HepG2 (cell line): ENCODE data around the gene ZNF223. TPM values are rescaled to one million over a fixed set of nuclear protein-coding genes. Genes with fewer than 3 reads are reported as not detected.

Source experiments
- BORCS8-MEF2B ChIP-seq: sonication (generic); formaldehyde crosslinking; IDR thresholded peaks from 2 replicates; pipeline ENCODE4 v1.8.0; 2022; ENCODE audit warnings: mild to moderate bottlenecking, missing genetic modification reagents
- CHD2 ChIP-seq: IDR thresholded peaks from 2 replicates; pipeline ENCODE4 v1.6.1; 2011; ENCODE audit warnings: low read depth, low read length, improper control_type of control experiment
- DNMT3B ChIP-seq: conservative IDR thresholded peaks from 2 replicates; pipeline ENCODE4 v1.6.1; 2016; ENCODE audit warnings: missing biosample characterization, control low read depth
- GATAD1 ChIP-seq: IDR thresholded peaks from 2 replicates; pipeline ENCODE4 v1.6.1; 2016; ENCODE audit warnings: missing genetic modification reagents, missing compliant biosample characterization
- MTA1 ChIP-seq: sonication (generic); formaldehyde crosslinking; IDR thresholded peaks from 2 replicates; pipeline ENCODE4 v1.4.0; 2020; ENCODE audit warnings: missing genetic modification reagents, mild to moderate bottlenecking, borderline replicate concordance
- MYNN ChIP-seq: sonication (generic); formaldehyde crosslinking; IDR thresholded peaks from 2 replicates; pipeline ENCODE4 v1.4.0; 2020; ENCODE audit warnings: mild to moderate bottlenecking, low read depth, missing genetic modification reagents
- NKX3-1 ChIP-seq: sonication (generic); formaldehyde crosslinking; IDR thresholded peaks from 2 replicates; pipeline ENCODE4 v1.5.0; 2020; ENCODE audit warnings: missing genetic modification reagents
- NR0B2 ChIP-seq: sonication (generic); formaldehyde crosslinking; IDR thresholded peaks from 2 replicates; pipeline ENCODE4 v1.4.0; 2020; ENCODE audit warnings: mild to moderate bottlenecking, missing genetic modification reagents
- NR2F2 ChIP-seq: IDR thresholded peaks from 2 replicates; pipeline ENCODE4 v1.6.1; 2012; ENCODE audit warnings: low read depth, inconsistent platforms, borderline replicate concordance
- NR2F6 ChIP-seq, 2 experiments: IDR thresholded peaks; 2 replicates each; pipeline ENCODE4 v1.6.1; 2016; ENCODE audit warnings: antibody characterized with exemption in 1 of 2, mild to moderate bottlenecking in 1 of 2
- PBX2 ChIP-seq: IDR thresholded peaks from 2 replicates; pipeline ENCODE4 v1.6.1; 2016; ENCODE audit warnings: control low read depth
- PCBP1 ChIP-seq: fragments of 200-400 bp; formaldehyde crosslinking; IDR thresholded peaks from 2 replicates; pipeline ENCODE4 v1.6.1; 2017; ENCODE audit warnings: mild to moderate bottlenecking, low read depth, low read length, borderline replicate concordance
- PCBP2 ChIP-seq: fragments of 200-400 bp; formaldehyde crosslinking; optimal IDR thresholded peaks from 2 replicates; pipeline ENCODE3; 2018; ENCODE audit warnings: low read length, low read depth; ENCODE audit not compliant: poor library complexity, severe bottlenecking
- ZBTB21 ChIP-seq: sonication (generic); formaldehyde crosslinking; IDR thresholded peaks from 2 replicates; pipeline ENCODE4 v1.4.0; 2020; ENCODE audit warnings: missing genetic modification reagents
- ZNF121 ChIP-seq: sonication (generic); formaldehyde crosslinking; IDR thresholded peaks from 2 replicates; pipeline ENCODE4 v1.5.0; 2020; ENCODE audit warnings: mild to moderate bottlenecking, missing genetic modification reagents
- ZNF207 ChIP-seq: fragments of 450-650 bp; IDR thresholded peaks from 2 replicates; pipeline ENCODE4 v1.6.1; 2016; ENCODE audit warnings: antibody characterized with exemption, borderline replicate concordance
- ZNF263 ChIP-seq: sonication (generic); formaldehyde crosslinking; IDR thresholded peaks from 2 replicates; pipeline ENCODE4 v1.4.0; 2020; ENCODE audit warnings: missing genetic modification reagents
- ZNF333 ChIP-seq: sonication (generic); formaldehyde crosslinking; IDR thresholded peaks from 2 replicates; pipeline ENCODE4 v1.4.0; 2020; ENCODE audit warnings: mild to moderate bottlenecking, missing genetic modification reagents, borderline replicate concordance
- ZNF33B ChIP-seq: sonication (generic); formaldehyde crosslinking; IDR thresholded peaks from 2 replicates; pipeline ENCODE4 v1.5.1; 2020; ENCODE audit warnings: mild to moderate bottlenecking, missing genetic modification reagents
- ZNF34 ChIP-seq: sonication (generic); formaldehyde crosslinking; IDR thresholded peaks from 2 replicates; pipeline ENCODE4 v1.4.0; 2020; ENCODE audit warnings: mild to moderate bottlenecking, missing genetic modification reagents, borderline replicate concordance
- ZNF501 ChIP-seq: sonication (generic); formaldehyde crosslinking; IDR thresholded peaks from 2 replicates; pipeline ENCODE4 v1.5.1; 2020; ENCODE audit warnings: mild to moderate bottlenecking, moderate library complexity, missing genetic modification reagents
- ZNF747 ChIP-seq: sonication (generic); formaldehyde crosslinking; IDR thresholded peaks from 2 replicates; pipeline ENCODE4 v1.8.1; 2023; ENCODE audit warnings: missing genetic modification reagents, mild to moderate bottlenecking, borderline replicate concordance
- ZNF792 ChIP-seq: IDR thresholded peaks from 2 replicates; pipeline ENCODE4 v1.6.1; 2016
- ZNF879 ChIP-seq: sonication (generic); formaldehyde crosslinking; IDR thresholded peaks from 2 replicates; pipeline ENCODE4 v1.8.1; 2023; ENCODE audit warnings: missing genetic modification reagents
- ZUFSP ChIP-seq: sonication (generic); formaldehyde crosslinking; IDR thresholded peaks from 2 replicates; pipeline ENCODE4 v1.9.0; 2021; ENCODE audit warnings: missing genetic modification reagents, mild to moderate bottlenecking, borderline replicate concordance
- polyA plus RNA-seq, 8 experiments: library from polyadenylated mRNA; depleted of rRNA in 3 of 8; stranded (reverse) in 7 of 8; unstranded in 1 of 8; fragments of >200 nt; fragmentation: Illumina TruSeq in 4 of 8; extraction: Trizol in 4 of 8; gene quantifications; 2 replicates each; pipeline versions ENCODE4 v1.2.1 to v1.2.3, GENCODE V29; 2011 to 2016; ENCODE audit warnings: low read depth in 4 of 8, missing spikeins in 1 of 8, mixed read lengths in 1 of 8; ENCODE audit not compliant: insufficient read depth in 1 of 8
- total RNA-seq, 5 experiments: library from RNA; depleted of rRNA; stranded (reverse); fragments of >200 nt; fragmentation: Illumina TruSeq; extraction: Trizol; gene quantifications; 2 replicates each; pipeline ENCODE4 v1.2.3, GENCODE V29; 2016; ENCODE audit warnings: low read depth in 1 of 5
- TF ChIP-seq, protein P1 (sequence below): sonication (generic); formaldehyde crosslinking; IDR thresholded peaks from 2 replicates; pipeline ENCODE4; 2020; ENCODE audit warnings: missing genetic modification reagents, mild to moderate bottlenecking, borderline replicate concordance

ZNF223 gene
- total and polyA plus RNA-seq, 2 of the 13 experiments (the other 11 are each of a cell fraction or from before 2014, with no cell fraction given): 2.0 to 4.8 TPM

GRCh38 chr19:44025217-44025936 lies 26.5 kb upstream of the ZNF223 start, which contains the start of gene ZNF222 (continued):
- TF ChIP-seq BORCS8-MEF2B (CRISPR knock-in tag) (no peak), NR2F2 (peak; percentile 28; the same call in 1 of the 2 replicates), ZNF333 (no peak), ZNF792 (CRISPR knock-in tag) (no peak), ZNF879 (CRISPR knock-in tag) (no peak), ZNF33B (CRISPR knock-in tag) (no peak), ZUFSP (CRISPR knock-in tag) (no peak), ZNF121 (CRISPR knock-in tag) (no peak), MYNN (CRISPR knock-in tag) (no peak), ZNF263 (no peak), PBX2 (no peak), PCBP2 (no peak), ZNF34 (CRISPR knock-in tag) (peak; percentile 27; the same call in 1 of the 2 replicates), MTA1 (CRISPR knock-in tag) (no peak), DNMT3B (CRISPR knock-in tag) (no peak), CHD2 (no peak), PCBP1 (no peak), ZNF501 (0 out of 2 replicates have a peak, but pooled peaks have one; percentile 39), GATAD1 (CRISPR knock-in tag) (peak; percentile 84), NR2F6 (IDR thresholded peaks at IDR 0.05) (no peak), NR2F6 (CRISPR knock-in tag; IDR thresholded peaks at IDR 0.05) (no peak), ZNF207 (no peak), ZBTB21 (peak; percentile 93), NKX3-1 (CRISPR knock-in tag) (no peak), NR0B2 (CRISPR knock-in tag) (0 out of 2 replicates have a peak, but pooled peaks have one; percentile 34), ZNF747 (no peak)
- TF ChIP-seq, protein P1, sequence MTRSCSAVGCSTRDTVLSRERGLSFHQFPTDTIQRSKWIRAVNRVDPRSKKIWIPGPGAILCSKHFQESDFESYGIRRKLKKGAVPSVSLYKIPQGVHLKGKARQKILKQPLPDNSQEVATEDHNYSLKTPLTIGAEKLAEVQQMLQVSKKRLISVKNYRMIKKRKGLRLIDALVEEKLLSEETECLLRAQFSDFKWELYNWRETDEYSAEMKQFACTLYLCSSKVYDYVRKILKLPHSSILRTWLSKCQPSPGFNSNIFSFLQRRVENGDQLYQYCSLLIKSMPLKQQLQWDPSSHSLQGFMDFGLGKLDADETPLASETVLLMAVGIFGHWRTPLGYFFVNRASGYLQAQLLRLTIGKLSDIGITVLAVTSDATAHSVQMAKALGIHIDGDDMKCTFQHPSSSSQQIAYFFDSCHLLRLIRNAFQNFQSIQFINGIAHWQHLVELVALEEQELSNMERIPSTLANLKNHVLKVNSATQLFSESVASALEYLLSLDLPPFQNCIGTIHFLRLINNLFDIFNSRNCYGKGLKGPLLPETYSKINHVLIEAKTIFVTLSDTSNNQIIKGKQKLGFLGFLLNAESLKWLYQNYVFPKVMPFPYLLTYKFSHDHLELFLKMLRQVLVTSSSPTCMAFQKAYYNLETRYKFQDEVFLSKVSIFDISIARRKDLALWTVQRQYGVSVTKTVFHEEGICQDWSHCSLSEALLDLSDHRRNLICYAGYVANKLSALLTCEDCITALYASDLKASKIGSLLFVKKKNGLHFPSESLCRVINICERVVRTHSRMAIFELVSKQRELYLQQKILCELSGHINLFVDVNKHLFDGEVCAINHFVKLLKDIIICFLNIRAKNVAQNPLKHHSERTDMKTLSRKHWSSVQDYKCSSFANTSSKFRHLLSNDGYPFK: peak; percentile 57; the same call in 1 of the 2 replicates
